HepG2 (cell line): ENCODE results near the gene PLSCR1. TPM values are rescaled to one million over a fixed set of nuclear protein-coding genes. Genes with fewer than 3 reads are reported as not detected.

Source experiments
- EP300 ChIP-seq, 3 experiments: sonication (generic) in 1 of 3; formaldehyde crosslinking in 1 of 3; IDR thresholded peaks; 2 replicates each; pipeline versions ENCODE4 v1.5.1 to v1.6.1; 2011 to 2020; ENCODE audit warnings: low read depth in 2 of 3, low read length in 2 of 3, borderline replicate concordance in 1 of 3, improper control_type of control experiment in 1 of 3, mild to moderate bottlenecking in 1 of 3, missing genetic modification reagents in 1 of 3, moderate library complexity in 1 of 3
- HNRNPK ChIP-seq: fragments of 200-400 bp; formaldehyde crosslinking; IDR thresholded peaks from 2 replicates; pipeline ENCODE4 v1.6.1; 2018; ENCODE audit warnings: low read length, low read depth, moderate library complexity, mild to moderate bottlenecking; ENCODE audit not compliant: poor library complexity, severe bottlenecking
- ISL2 ChIP-seq: sonication (generic); formaldehyde crosslinking; IDR thresholded peaks from 2 replicates; pipeline ENCODE4 v1.5.0; 2020; ENCODE audit warnings: missing genetic modification reagents
- JUN ChIP-seq: sonication (generic); formaldehyde crosslinking; IDR thresholded peaks from 2 replicates; pipeline ENCODE4 v1.4.0; 2020; ENCODE audit warnings: mild to moderate bottlenecking, missing genetic modification reagents
- KLF11 ChIP-seq: IDR thresholded peaks from 2 replicates; pipeline ENCODE4 v1.6.1; 2016; ENCODE audit warnings: missing compliant biosample characterization
- RAD51 ChIP-seq: fragments of 450-650 bp; IDR thresholded peaks from 2 replicates; pipeline ENCODE4 v1.6.1; 2016; ENCODE audit warnings: borderline replicate concordance
- ZBED4 ChIP-seq: sonication (generic); formaldehyde crosslinking; IDR thresholded peaks from 2 replicates; pipeline ENCODE4 v1.4.0; 2020; ENCODE audit warnings: missing genetic modification reagents, borderline replicate concordance
- ZBTB7A ChIP-seq: sonication (generic); formaldehyde crosslinking; IDR thresholded peaks from 2 replicates; pipeline ENCODE4 v1.8.0; 2022; ENCODE audit warnings: mild to moderate bottlenecking, missing genetic modification reagents
- ZFP62 ChIP-seq: sonication (generic); formaldehyde crosslinking; IDR thresholded peaks from 2 replicates; pipeline ENCODE4 v1.4.0; 2020; ENCODE audit warnings: missing genetic modification reagents
- ZNF331 ChIP-seq: sonication (generic); formaldehyde crosslinking; IDR thresholded peaks from 2 replicates; pipeline ENCODE4 v1.4.0; 2020; ENCODE audit warnings: missing genetic modification reagents
- ZNF670 ChIP-seq: sonication (generic); formaldehyde crosslinking; IDR thresholded peaks from 2 replicates; pipeline ENCODE4 v1.8.0; 2022; ENCODE audit warnings: mild to moderate bottlenecking, missing genetic modification reagents, borderline replicate concordance
- ZNF816 ChIP-seq: sonication (generic); formaldehyde crosslinking; IDR thresholded peaks from 2 replicates; pipeline ENCODE4 v1.8.0; 2022; ENCODE audit warnings: missing genetic modification reagents, mild to moderate bottlenecking, borderline replicate concordance
- polyA plus RNA-seq, 8 experiments: library from polyadenylated mRNA; depleted of rRNA in 3 of 8; stranded (reverse) in 7 of 8; unstranded in 1 of 8; fragments of >200 nt; fragmentation: Illumina TruSeq in 4 of 8; extraction: Trizol in 4 of 8; gene quantifications; 2 replicates each; pipeline versions ENCODE4 v1.2.1 to v1.2.3, GENCODE V29; 2011 to 2016; ENCODE audit warnings: low read depth in 4 of 8, missing spikeins in 1 of 8, mixed read lengths in 1 of 8; ENCODE audit not compliant: insufficient read depth in 1 of 8
- total RNA-seq, 5 experiments: library from RNA; depleted of rRNA; stranded (reverse); fragments of >200 nt; fragmentation: Illumina TruSeq; extraction: Trizol; gene quantifications; 2 replicates each; pipeline ENCODE4 v1.2.3, GENCODE V29; 2016; ENCODE audit warnings: low read depth in 1 of 5
- TF ChIP-seq, protein P1 (sequence below): sonication (generic); formaldehyde crosslinking; IDR thresholded peaks from 2 replicates; pipeline ENCODE4 v1.4.0; 2020; ENCODE audit warnings: mild to moderate bottlenecking, missing genetic modification reagents
- TF ChIP-seq, protein P2 (sequence below): sonication (generic); formaldehyde crosslinking; IDR thresholded peaks from 2 replicates; pipeline ENCODE4 v1.4.0; 2020; ENCODE audit warnings: mild to moderate bottlenecking, low read depth, missing genetic modification reagents
- TF ChIP-seq, protein P3 (sequence below), 2 experiments: sonication (generic) in 1 of 2; formaldehyde crosslinking in 1 of 2; IDR thresholded peaks; 2 replicates each; pipeline versions ENCODE4 v1.4.0 to v1.6.1; 2018 to 2020; ENCODE audit warnings: missing genetic modification reagents in 2 of 2, borderline replicate concordance in 1 of 2, low read depth in 1 of 2, mild to moderate bottlenecking in 1 of 2, missing biosample characterization in 1 of 2
- TF ChIP-seq, protein P4 (sequence below): sonication (generic); formaldehyde crosslinking; IDR thresholded peaks from 2 replicates; pipeline ENCODE4 v1.4.0; 2020; ENCODE audit warnings: mild to moderate bottlenecking, missing genetic modification reagents, borderline replicate concordance

Gene PLSCR1
- total and polyA plus RNA-seq, 2 of the 13 experiments (the other 11 are each of a cell fraction or from before 2014, with no cell fraction given), result 33.8 to 34.1 TPM

DNA sequence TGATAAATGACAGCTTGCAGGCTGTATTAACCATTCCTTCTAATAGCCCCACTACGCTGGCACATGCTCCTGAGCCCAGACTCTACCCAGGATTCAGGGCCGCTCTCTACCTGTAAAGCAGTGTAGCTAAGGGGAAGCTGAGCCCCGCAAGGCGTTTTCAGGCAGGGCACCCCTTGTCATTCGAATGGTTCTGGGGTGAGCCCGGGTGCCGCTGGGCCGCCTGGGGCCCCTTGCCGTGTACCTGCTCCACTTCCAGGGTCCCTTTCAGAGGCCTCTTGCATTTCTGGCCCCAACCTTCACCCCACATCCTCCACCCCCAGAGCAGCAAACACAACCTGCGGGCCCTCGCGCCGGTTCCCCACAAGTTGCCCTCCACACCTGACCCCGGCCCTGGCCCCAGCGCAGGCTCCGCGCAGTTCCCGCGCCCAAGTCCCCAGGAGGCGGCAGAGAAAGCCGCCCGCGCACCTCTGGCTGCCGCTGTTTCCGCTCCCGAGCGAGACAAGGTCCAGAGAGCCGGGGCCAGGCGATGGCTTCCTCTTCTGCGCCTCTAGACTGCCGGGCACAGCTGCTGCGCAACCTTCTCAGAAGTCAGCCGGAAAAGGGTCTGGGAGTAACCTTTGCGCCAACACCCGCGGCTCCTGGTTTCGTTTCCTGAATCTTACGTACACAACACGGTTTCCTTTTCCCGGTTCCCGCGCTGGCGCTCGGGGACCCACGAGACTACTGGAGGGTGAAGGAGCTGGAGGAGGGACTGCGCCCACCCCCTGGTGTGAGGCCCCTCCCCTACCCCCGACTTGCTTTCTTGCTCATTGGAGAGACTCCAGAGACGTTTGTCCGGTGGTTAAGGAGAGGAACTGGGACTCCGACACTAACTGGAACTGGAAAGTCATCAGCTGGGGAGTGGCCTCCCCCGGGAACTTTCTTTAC, at the start of gene PLSCR1 (continued):
- TF ChIP-seq, protein P1, sequence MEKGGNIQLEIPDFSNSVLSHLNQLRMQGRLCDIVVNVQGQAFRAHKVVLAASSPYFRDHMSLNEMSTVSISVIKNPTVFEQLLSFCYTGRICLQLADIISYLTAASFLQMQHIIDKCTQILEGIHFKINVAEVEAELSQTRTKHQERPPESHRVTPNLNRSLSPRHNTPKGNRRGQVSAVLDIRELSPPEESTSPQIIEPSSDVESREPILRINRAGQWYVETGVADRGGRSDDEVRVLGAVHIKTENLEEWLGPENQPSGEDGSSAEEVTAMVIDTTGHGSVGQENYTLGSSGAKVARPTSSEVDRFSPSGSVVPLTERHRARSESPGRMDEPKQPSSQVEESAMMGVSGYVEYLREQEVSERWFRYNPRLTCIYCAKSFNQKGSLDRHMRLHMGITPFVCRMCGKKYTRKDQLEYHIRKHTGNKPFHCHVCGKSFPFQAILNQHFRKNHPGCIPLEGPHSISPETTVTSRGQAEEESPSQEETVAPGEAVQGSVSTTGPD (CRISPR knock-in tag), result peak; percentile 26; the same call in 1 of the 2 replicates
- TF ChIP-seq ZNF670 (CRISPR knock-in tag) (no peak), KLF11 (CRISPR knock-in tag) (no peak), ZBED4 (CRISPR knock-in tag) (peak; percentile 27; the same call in 1 of the 2 replicates), ZNF331 (no peak), RAD51 (no peak), ZFP62 (no peak), ISL2 (CRISPR knock-in tag) (peak; percentile 30; the same call in 1 of the 2 replicates), ZBTB7A (CRISPR knock-in tag) (no peak), EP300 (IDR thresholded peaks at IDR 0.05; ENCODE audit: low read depth in 2 of 2, low read length in 2 of 2) (no peak), EP300 (CRISPR knock-in tag; IDR thresholded peaks at IDR 0.05; ENCODE audit: borderline replicate concordance) (no peak), HNRNPK (peak; percentile 65), JUN (CRISPR knock-in tag) (no peak), ZNF816 (CRISPR knock-in tag) (no peak)
- TF ChIP-seq, protein P2, sequence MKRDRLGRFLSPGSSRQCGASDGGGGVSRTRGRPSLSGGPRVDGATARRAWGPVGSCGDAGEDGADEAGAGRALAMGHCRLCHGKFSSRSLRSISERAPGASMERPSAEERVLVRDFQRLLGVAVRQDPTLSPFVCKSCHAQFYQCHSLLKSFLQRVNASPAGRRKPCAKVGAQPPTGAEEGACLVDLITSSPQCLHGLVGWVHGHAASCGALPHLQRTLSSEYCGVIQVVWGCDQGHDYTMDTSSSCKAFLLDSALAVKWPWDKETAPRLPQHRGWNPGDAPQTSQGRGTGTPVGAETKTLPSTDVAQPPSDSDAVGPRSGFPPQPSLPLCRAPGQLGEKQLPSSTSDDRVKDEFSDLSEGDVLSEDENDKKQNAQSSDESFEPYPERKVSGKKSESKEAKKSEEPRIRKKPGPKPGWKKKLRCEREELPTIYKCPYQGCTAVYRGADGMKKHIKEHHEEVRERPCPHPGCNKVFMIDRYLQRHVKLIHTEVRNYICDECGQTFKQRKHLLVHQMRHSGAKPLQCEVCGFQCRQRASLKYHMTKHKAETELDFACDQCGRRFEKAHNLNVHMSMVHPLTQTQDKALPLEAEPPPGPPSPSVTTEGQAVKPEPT (CRISPR knock-in tag), result no peak
- TF ChIP-seq, protein P3, sequence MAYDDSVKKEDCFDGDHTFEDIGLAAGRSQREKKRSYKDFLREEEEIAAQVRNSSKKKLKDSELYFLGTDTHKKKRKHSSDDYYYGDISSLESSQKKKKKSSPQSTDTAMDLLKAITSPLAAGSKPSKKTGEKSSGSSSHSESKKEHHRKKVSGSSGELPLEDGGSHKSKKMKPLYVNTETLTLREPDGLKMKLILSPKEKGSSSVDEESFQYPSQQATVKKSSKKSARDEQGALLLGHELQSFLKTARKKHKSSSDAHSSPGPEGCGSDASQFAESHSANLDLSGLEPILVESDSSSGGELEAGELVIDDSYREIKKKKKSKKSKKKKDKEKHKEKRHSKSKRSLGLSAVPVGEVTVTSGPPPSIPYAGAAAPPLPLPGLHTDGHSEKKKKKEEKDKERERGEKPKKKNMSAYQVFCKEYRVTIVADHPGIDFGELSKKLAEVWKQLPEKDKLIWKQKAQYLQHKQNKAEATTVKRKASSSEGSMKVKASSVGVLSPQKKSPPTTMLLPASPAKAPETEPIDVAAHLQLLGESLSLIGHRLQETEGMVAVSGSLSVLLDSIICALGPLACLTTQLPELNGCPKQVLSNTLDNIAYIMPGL (CRISPR knock-in tag; IDR thresholded peaks at IDR 0.05; ENCODE audit: borderline replicate concordance in 1 of 2, low read depth in 1 of 2), result peak; percentile 79 to 86; a peak in 3 of 4 replicates
- TF ChIP-seq, protein P4, sequence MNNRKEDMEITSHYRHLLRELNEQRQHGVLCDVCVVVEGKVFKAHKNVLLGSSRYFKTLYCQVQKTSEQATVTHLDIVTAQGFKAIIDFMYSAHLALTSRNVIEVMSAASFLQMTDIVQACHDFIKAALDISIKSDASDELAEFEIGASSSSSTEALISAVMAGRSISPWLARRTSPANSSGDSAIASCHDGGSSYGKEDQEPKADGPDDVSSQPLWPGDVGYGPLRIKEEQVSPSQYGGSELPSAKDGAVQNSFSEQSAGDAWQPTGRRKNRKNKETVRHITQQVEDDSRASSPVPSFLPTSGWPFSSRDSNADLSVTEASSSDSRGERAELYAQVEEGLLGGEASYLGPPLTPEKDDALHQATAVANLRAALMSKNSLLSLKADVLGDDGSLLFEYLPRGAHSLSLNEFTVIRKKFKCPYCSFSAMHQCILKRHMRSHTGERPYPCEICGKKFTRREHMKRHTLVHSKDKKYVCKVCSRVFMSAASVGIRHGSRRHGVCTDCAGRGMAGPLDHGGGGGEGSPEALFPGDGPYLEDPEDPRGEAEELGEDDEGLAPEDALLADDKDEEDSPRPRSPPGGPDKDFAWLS (CRISPR knock-in tag), result no peak
